HG02870 (cell line): ENCODE data around the gene HIBCH.

Experiments
- ATAC-seq: cut with Tn5 transposase; IDR thresholded peaks from one replicate; pipeline ENCODE4 v1.9.1; 2021; ENCODE audit warnings: mild to moderate bottlenecking, moderate library complexity; ENCODE audit not compliant: unreplicated experiment

The HIBCH gene

GRCh38 chr2:190199530-190199929 is 120.1 kb downstream of the HIBCH start:
- ATAC-seq: no peak

GRCh38 chr2:190199109-190199508 is 120.5 kb downstream of the HIBCH start:
- ATAC-seq: no peak

DNA sequence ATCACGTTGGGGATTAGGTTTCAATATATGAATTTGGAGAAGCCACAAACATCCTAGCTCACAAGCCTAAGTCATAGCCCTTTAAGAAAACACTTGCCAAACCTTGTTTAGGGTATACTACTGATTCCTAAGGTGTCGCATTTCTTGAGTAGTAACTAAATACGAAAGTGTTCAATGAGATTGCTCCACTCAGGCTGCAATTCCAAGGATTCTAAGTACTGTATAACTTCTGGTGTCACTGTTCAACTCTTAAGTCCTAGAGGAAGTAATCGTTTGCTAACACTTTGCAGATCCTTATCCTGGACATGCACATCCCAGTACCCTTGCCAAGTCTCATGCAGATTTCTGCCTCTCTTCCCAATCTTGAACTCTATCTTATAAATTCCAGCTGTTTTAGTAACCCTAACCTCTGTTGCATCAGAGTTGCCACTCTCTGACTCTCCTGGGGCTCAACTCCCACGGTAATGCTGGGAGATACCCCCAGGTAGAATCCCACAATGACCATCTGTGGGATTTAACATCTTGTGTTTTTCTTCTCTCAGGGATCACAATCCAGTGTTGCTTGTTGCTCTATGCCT is 122.4 kb downstream of the HIBCH start:
- ATAC-seq: no peak

DNA sequence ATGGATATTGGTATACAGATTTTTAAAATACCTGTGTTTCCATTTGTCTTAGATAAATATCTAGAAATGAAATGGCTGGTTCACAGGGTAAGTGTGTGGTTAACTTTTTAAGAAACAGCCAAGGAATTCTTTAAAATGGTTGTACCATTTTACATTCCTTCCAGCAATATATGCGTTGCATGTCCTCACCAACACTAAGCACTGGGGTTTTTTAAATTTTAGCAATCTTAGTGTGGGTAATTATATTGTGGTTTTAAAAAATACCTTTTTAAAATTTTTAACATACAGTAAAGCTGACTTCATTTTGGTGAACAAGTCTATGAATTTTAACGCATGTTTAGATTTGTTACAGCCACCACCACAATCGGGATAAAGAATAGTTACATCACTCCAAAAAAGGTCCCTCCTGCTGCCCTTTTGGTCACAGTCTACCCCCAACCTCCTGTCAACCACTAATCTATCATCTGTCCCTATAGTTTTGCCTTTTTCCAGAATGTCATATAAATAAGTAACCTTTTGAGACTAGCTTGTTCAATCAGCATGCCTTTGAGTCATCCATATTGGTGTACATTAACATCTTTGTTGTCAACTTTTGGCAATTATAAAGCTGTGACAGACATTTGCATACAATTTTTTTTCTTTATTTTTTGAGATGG is 129.0 kb downstream of the HIBCH start:
- ATAC-seq: no peak

GRCh38 chr2:190188289-190188688 is 131.3 kb downstream of the HIBCH start:
- no peak for ATAC-seq

- no peak for ATAC-seq
Observed at GRCh38 chr2:190186238-190186637, 133.4 kb downstream of the HIBCH start.

- no peak for ATAC-seq
Observed at GRCh38 chr2:190185380-190185779, 134.2 kb downstream of the HIBCH start.

DNA sequence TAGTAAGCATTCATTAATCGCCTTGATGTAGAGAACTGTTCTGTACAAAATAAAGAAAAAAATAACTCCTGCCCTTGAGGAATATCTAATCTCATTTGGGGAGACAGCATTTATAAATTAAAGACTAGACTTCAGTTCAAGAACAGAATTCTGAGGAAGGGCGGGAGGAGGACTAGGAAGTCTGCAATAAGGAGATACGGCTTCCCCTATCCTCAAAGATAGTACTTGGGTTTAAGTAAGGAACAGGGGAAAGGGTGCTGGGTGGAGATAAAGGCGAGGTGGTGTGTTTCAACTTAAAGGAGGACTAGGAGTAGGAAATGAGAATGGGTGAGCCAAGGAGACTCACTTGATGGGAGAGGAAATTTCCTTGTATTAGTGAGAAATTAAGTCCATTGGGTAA is 135.2 kb downstream of the HIBCH start:
- ATAC-seq: no peak

- no peak for ATAC-seq
Observed at GRCh38 chr2:190183539-190183938, 136.1 kb downstream of the HIBCH start.

- peak; percentile 35 for ATAC-seq
Observed at GRCh38 chr2:190182071-190182524, 137.5 kb downstream of the HIBCH start.

GRCh38 chr2:190181123-190181669 is 138.4 kb downstream of the HIBCH start:
- no peak for ATAC-seq

DNA sequence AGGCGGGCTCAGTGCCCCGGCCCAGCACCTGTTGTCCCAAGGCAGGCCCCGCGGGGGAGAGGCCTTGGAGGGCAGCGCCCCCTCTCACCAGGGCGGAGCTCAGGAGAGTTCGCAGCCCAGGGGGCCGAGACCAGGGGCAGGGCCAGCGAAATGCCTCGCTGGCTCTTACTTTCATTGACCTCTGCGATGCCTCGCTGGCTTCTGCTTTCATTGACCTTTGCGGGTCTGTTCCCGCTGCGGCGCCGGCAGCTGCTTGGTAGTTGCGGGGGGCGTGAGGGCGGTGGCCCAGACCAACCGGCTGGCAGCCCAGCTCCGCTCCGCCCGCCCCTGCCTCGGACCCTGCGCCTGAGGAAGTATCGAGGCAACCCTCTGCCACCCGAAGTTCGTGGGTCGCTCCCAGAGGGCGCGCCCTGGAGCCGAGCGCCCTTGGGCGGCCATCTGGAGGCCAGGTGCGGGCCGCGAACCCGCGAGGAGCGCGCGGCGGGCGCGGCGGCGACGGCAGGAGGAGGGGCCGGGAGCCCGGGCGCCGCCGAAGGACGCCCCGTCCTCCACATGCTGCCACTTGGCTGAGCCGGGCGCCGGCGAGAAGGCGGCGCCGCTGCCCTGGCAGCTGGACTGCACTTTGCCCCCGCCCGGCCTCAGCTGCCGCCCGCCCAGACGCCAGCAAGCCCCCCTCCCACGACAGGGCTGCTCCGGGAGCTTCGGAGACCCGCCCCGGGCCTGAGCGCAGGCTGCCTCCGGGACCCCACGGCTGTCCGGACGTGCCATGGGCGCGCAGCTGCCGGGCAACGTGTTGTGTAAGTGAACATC is 139.1 kb downstream of the HIBCH start:
- ATAC-seq: peak; percentile 60

DNA sequence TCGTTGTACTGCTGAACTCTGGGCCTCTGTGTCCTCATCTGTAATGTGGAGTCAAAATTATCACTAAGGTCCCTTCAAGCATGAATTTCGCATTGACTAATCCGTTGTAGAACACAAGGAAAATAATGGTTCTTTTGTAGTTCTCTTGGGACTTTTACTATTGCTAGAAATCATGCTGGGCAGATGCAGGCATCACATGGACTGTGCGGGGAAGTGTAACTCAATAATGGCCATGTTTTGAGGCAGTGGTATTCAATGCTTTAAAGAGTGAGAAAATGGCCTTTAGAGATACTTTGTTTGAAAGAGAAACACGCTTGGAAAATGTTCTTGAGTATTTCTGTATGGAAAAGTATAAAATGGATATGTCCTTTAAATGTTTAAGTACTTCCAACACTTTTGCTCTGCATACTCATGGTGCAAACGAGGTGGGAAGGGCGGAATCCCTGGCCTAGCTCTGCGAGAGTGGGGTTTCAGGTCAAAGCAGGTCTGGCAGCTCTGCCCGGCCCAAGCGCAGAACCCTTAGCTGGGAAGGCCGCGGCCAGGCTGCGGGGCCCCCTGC is 139.8 kb downstream of the HIBCH start:
- no peak for ATAC-seq

DNA sequence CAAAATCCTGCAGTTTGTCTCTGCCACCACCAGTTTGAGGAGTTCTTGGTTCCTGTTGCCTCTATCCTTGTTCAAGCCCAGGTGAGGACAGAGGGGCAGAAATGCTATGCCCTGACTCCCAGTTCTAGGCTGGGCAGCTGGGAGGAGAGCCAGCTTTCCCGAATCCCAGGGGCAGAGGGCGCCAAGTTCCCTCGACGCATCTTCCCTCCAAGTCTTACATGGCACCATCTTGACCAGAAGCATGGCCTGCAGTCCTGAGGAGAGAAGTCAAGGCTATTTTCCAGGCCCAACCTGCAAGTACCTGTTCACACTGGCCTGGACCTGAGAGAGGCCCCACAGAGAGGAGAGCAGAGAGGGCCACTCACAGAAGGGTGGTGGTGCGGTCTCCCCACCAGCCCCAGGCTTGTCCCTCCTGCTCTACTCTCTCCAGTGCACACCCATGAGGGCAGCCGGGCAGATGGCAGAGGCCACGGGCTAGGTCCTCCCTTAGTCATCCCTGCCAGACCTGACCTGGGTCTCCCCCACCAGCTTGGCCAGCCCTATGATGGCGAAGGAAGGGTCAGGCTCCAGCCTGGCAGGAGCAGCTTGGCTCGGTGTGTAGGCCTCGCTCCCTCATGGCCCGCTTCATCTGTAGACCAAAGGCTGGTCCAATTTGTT is 141.4 kb downstream of the HIBCH start:
- no peak for ATAC-seq

GRCh38 chr2:190177249-190178040 is 142.2 kb downstream of the HIBCH start:
- ATAC-seq: no peak

- ATAC-seq: no peak
Observed at GRCh38 chr2:190173392-190173791, 146.2 kb downstream of the HIBCH start.

DNA sequence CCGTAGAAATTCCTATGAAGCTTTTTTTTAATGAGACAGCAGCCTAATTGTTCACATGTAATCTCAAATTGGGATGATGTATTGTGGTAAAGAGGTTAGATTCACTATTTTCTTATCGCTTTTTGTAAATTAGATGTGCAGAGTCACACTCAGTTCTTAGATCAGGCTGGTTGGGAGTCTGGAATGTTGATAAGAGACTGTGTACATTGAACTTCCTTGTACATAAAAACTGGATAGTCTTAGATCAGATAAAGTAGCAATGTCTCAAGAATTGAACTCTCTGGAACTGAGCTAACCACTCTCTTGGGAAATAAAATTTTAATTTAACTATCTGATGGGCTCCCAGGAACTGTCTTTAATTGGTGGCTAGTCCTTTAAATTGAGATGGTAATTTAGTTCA is 149.0 kb downstream of the HIBCH start:
- ATAC-seq: no peak

DNA sequence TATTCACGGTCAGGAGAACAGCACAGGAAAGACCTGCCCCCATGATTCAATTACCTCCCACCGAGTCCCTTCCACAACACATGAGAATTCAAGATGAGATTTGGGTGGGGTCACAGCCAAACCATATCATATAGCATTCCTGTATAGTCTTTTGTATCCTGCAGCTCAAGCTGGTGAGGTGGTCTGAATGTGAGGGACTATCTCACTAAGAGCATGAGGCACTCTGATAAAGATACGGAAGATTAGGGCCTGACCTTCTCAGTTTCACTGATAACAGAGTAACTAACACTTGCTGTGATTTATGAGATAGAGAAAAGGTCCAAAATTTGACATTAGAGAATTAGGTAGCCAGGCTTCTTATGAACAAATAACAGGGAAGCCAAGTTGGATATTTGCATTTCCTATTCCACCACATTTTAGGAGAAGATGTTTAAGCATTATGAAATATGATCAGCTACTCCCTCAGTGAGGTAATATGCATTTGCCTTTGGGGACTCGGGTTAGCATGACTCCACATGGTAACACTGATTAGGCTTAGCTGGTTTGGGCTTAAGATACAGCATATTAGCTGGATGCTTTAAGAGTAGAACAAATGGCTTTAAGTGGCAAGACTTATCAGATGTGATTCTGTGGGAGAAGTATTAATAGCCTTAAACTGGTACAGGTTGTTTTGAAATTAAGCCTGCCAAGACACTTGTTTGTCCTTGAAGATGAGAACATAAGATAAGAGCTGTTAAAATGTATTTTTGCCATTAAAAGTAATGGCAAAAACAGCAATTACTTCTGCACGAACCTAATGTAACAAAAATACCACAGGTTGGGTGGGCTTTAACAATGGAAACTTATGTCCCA is 150.2 kb downstream of the HIBCH start:
- ATAC-seq: no peak

DNA sequence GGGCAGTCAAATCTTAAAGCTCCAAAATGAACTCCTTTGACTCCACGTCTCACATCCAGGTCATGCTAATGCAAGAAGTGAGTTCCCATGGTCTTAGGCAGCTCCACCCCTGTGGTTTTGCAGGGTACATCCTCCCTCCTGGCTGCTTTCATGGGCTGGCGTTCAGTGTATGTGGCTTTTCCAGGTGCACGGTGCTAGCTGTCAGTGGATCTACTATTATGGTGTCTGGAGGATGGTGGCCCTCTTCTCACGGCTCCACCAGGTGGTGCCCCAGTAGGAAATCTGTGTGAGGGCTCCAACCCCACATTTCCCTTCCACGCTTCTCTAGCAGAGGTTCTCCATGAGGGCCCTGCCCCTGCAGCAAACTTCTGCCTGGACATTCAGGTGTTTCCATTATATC is 151.9 kb downstream of the HIBCH start:
- ATAC-seq: no peak
